ENCODE data around the gene NFYC. TPM values are rescaled to one million over a fixed set of nuclear protein-coding genes. Genes with fewer than 3 reads are reported as not detected.

Gene NFYC
- total RNA-seq, 1 experiment from 2014 or later = 63.3 TPM

- ChIA-PET RAD21 (ENCODE audit: low non-redundant PET in 1 of 2, low total read pairs in 2 of 2, uncharacterized antibody in 2 of 2, unreplicated experiment in 2 of 2) (no interaction called here), POLR2A (no interaction called here)
- H3K27me3 ChIP-seq (ENCODE audit: insufficient read depth, low read length) = no peaks in the 10 kb centered on the region
Observed at GRCh38 chr1:40786171-40786994, 94.9 kb downstream of the NFYC start.

More at GRCh38 chr1:40786171-40786994, 94.9 kb downstream of the NFYC start:
- Histone ChIP-seq H4K20me1 (ENCODE audit: insufficient read depth) (no peaks in the 10 kb centered on the region), H3K79me2 (ENCODE audit: insufficient read depth, low read length) (peaks cover 7% of the 10 kb centered on the region; the same call in 1 of the 2 replicates), H2AFZ (ENCODE audit: low read depth, low read length, poor library complexity, severe bottlenecking) (no peak overlapping the region), H3K4me1 (ENCODE audit: control insufficient read depth in 1 of 2, insufficient read depth in 2 of 2, low read length in 2 of 2) (peaks cover 11 to 39% of the 10 kb centered on the region in 2 experiments), H3K4me2 (ENCODE audit: low read length) (no peak overlapping the region), H3K36me3 (ENCODE audit: control insufficient read depth in 1 of 2, insufficient read depth in 2 of 2, low read length in 2 of 2) (no peaks in the 10 kb centered on the region), H3K9ac (ENCODE audit: low read length) (no peak overlapping the region), H3K9me3 (ENCODE audit: control insufficient read depth in 1 of 2, insufficient read depth in 1 of 2, low read depth in 1 of 2, low read length in 2 of 2) (no peaks in the 10 kb centered on the region), H3K9me2 (ENCODE audit: insufficient read depth) (no peaks in the 10 kb centered on the region), H3K27ac (ENCODE audit: low read depth, low read length) (no peak overlapping the region), H3K4me3 (replicated peaks in 1 of 2; ENCODE audit: low read depth in 1 of 2, low read length in 2 of 2) (no peak overlapping the region)
- ATAC-seq (no peak), DNase-seq (ENCODE audit: low read depth, low spot score) (no peak)
- CTCF ChIA-PET = interaction anchor here (1.7 kb wide), 1 partner anchor 12 kb away, joined by 5 read pairs; no protein-coding TSS in a partner anchor
- intact Hi-C loops (cut with micrococcal nuclease) = no loop called here
- TF ChIP-seq CBX3 (IDR thresholded peaks at IDR 0.05; ENCODE audit: low read depth) (no peak), REST (IDR thresholded peaks at IDR 0.05; ENCODE audit: low read depth) (no peak), EZH2phosphoT487 (IDR thresholded peaks at IDR 0.05; ENCODE audit: borderline replicate concordance) (no peak), RAD21 (IDR thresholded peaks at IDR 0.05; ENCODE audit: low read depth) (no peak), ELF1 (IDR thresholded peaks at IDR 0.05; ENCODE audit: borderline replicate concordance, low read depth) (no peak), MAX (IDR thresholded peaks at IDR 0.05) (no peak), ZBTB33 (IDR thresholded peaks at IDR 0.05; ENCODE audit: extremely low read depth, insufficient replicate concordance, low read length) (no peak), SRF (IDR thresholded peaks at IDR 0.05; ENCODE audit: low read depth) (no peak), ZNF274 (IDR thresholded peaks at IDR 0.05; ENCODE audit: low read depth, low read length) (no peak), JUND (IDR thresholded peaks at IDR 0.05) (no peak), SIN3A (IDR thresholded peaks at IDR 0.05; ENCODE audit: low read depth) (no peak), POLR2A (IDR thresholded peaks at IDR 0.05; ENCODE audit: borderline replicate concordance, extremely low read depth, insufficient read depth, insufficient read length) (no peak), POLR2AphosphoS5 (IDR thresholded peaks at IDR 0.05; ENCODE audit: low read depth, low read length) (no peak), ATF3 (IDR thresholded peaks at IDR 0.05) (no peak), EZH2 (IDR thresholded peaks at IDR 0.05) (no peak), YY1 (IDR thresholded peaks at IDR 0.05; ENCODE audit: extremely low read depth, insufficient replicate concordance, low read depth, low read length) (no peak), CTCF (IDR thresholded peaks at IDR 0.05 in 2 of 3, conservative IDR thresholded peaks at IDR 0.05 in 1 of 3; ENCODE audit: borderline replicate concordance in 1 of 3, insufficient read depth in 1 of 3, low read depth in 2 of 3, low read length in 2 of 3) (no peak), FOSL1 (IDR thresholded peaks at IDR 0.05; ENCODE audit: low read depth) (no peak)
- no TSS peak for BruUV-seq (replicated peaks)
